Measurements from ENCODE around the gene MME.

Gene MME

DNA sequence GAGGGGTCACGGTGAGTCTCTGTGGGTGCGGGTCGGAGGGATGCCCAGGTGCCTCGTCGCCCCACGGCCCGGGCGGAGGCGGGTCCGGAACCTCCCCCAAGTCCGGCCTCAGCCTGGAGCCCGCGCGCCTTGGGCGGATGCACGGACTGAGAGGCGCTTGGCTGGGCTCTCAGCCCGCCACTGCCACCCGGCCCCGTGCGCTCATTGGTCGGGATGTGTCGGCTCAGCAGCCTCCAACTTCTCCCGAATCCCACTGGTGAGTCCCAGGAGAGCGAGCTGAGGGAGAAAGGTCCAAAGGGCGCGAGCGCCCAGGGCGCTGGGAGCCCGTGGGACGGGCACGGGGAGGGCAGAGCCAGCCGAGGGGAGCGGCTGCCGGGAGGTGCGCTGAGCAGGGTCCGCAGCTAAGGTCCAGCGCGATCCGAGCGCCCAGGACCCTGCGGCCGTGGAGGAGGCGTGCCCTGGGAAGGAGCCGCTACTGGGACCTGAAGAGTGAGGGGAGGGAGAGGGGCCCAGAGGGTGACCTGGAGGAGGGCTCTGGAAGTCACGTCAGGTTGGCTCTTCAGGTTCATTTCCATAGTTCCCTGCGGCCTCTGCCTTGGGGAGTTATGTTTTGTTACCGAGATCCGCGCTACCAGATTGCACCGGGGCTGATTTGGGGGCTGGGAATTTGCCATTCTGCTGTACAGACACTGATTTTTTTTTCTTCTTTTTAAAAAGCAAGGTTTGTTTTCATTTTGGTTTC lies at the start of gene MME:
TSS of gene MME (plus strand) at position 574 of the 742 bp plus-strand sequence. CDS start 3,849 bp downstream, outside the sequence.
- peak in 4 of 58 donors; percentile 4 to 43 (median 18) for DNase-seq

DNA sequence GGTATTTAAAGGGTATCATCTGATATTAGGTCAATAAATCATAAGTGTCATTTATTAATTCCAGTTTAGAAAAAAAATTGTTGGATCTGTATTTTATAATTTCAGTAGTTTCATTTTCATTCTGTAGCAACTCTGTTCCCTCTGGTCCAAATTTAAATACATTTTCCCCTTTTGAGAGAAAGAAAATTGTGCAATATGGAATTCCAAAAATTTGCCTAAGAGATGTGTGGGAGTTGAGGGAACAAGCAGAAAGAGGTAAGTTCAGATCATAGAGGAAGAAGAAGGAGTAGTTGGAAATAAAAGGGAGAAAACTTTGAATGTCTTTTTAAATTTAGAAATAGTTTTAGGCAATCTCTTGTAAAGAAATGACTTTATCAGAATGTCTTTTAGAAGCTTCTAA lies 48.9 kb upstream of the MME start:
- no peak for DNase-seq

DNA sequence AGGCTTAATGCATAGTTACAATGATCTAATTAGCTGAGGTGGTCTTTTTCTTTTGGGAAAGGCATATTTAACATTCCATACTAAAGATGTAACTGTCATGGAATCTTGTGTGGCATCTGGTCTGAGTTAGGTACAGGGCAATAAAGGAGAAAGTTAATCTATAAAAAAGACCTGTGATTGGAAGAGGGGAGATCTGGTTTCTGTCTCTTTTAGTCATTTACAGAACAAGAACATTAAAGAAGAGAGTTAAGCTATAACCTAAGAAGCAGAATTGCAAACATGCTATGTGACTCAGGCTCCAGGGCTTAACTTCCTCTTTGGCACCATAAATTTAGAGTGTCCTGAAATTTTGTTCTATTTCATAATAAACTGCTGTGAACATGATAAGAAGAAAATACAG lies 47.2 kb upstream of the MME start:
- DNase-seq: no peak

DNA sequence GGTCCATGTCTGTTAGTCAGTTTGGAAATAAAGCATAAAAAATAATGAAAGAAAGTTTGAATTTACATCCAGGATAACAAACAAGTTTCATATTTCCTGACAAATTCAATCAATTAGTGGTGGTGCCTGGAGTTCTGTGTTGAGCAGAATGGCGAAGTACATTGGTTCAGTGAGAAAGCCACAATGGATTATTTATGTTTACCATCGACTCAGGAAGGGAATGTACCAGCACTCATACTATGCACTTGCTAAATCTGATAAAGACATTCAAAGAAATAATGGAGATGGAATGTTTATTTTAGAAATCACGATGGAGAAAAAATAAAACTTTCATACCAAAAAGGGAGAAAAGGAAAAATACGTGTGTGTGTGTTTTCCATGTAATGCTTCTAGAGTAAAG lies 45.3 kb upstream of the MME start:
- no peak for DNase-seq

DNA sequence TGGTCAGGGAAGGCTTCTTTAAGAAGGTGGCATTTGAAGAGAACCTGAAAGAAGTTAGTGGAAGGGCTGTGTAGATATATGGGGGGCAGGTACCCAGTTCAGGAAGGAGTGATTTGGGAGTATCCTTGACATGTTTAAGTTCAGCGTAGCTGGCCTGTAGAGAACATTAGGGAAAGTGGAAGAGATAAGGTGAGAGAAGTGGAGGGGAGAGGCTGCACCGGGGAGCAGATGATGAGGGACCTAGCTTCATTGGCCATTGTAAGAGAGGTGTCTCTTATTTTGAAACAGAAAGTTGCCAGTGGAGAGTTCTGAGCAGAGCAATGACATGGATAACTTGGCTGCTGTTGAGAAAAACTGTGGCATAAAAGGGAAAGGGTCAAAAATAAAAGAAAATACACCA lies 44.6 kb upstream of the MME start:
- no peak for DNase-seq

DNA sequence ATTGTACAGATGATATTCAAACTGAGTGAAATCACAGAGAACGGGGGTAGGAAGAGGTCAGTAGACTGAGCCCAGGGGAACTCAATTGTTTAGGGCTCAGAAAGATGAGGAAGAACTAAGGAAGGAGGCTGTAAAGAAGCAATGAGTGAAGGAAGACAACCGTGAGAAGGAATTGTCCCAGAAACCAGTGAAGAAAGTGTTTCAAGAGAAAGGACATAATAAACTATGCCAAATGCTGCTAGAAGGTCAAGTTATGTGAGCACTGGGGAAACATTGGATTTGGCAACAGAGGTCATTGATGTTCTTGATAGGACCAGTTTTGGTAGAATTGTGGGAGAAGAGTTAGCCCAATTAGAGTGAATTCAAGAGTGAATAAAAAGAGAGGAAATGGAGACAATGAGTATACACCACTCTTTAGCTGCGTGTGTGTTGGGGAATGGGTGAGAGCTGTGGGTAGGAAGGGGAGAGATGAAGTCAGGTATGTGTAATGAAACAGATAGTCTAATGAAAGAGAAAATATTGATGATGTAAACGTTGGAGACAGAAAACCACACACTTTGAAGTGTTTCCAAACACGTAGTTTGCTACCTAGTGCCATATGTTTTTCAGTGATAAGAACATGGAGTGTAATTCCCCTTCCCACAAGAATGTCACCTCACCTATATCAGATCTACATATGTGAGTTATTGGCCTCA lies 42.5 kb upstream of the MME start:
- no peak for DNase-seq

DNA sequence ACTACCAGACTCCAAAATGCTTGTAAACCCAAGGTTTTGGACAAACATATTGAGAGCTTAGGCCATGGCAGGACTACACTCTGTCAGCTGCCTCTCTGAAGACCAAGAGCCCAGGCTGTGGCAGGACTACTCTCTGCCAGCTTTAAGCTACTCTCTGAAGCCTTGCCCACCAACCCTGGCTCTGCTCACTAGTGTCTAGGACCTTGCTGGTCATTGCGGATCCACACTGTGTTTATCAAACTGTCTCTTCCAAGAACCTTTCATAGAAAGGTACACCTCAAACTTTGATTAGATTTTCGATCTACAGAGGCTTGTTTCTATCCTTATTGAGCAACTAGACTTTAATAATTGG lies 41.9 kb upstream of the MME start:
- DNase-seq: no peak

DNA sequence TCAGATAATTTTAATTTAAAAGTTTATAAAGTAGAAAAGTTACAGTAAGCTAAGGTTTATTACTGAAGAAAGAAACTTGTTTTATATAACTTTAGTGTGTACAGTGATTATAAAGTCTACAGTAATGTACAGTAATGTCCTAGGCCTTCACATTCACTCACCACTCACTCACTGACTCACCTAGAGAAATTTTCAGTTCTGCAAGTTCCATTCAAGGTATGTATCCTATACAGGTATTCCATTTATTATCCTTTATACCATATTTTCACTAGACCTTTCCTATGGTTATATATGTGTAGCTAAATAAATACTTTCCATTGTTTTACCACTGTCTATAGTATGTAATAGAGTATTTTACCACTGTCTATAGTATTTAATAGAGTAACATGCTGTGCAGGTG lies 33.2 kb upstream of the MME start:
- DNase-seq: no peak

DNA sequence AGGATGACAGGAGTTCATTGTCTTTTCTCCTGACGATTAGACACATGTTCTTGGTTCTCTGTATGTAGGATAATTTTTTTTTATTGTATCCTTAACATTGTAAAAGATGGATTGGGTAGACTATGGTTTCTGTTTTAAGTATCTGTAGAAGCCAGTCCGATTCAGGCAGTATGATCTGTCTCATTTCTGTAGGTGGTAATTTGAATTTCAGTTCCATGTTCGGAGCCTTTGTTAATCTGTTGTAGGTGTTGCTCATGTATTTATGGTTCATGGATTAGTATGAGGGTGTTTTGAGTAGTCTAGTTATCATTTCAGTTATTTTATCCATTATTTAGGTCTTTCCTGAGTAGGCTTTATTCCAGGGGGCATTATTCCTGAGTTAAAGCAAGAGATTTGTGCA lies 32.4 kb upstream of the MME start:
- DNase-seq: no peak

DNA sequence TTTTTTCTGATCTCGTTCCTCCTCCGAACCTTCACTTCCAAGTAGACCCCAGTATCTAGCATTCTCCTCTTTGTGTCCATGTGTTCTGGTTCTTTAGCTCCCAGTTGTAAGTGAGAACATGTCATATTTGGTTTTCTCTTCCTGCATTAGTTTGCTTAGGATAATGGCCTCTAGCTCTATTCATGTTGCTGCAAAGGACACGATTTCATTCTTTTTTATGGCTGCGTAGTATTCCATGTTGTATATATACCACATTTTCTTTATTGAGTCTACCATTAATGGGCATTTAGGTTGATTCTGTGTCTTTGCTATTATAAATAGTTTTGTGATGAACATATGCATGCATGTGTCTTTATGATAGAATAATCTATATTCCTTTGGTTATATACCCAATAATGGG lies 30.2 kb upstream of the MME start:
- no peak for DNase-seq

DNA sequence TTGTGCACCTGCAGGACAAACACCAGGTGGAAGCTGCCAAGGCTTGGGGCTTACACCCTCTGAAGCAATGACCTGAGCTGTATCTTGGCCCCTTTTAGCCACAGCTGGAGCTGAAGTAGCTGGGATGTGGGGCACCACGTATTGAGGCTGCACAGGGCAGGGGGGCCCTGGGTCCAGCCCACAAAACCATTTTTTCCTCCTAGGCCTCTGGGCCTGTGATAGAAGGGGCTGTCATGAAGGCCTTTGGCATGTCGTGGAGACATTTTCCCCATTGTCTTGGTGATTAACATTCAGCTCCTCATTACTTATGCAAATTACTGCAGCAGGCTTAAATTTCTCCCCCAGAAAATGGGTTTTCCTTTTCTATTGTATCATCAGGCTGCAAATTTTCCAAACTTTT lies 27.6 kb upstream of the MME start:
- DNase-seq: no peak

DNA sequence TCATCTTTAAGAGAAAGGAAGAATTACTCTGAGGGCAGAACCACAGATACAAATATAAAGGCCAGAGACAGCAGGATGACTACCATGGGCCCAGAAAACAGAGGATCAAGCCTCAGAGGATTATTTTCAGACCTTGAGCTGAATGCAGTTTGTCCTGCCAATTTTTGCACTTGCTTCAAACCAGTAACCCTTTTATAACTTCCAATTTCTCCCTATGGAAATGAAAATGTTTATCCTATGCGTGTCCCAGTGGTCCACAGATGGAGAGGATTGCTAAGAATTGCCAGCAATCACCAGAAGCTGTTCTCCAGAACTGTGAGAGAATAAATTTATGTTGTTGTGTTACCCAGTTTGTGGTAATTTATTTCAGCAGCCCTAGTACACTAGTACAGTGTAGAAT lies 26.4 kb upstream of the MME start:
- no peak for DNase-seq

DNA sequence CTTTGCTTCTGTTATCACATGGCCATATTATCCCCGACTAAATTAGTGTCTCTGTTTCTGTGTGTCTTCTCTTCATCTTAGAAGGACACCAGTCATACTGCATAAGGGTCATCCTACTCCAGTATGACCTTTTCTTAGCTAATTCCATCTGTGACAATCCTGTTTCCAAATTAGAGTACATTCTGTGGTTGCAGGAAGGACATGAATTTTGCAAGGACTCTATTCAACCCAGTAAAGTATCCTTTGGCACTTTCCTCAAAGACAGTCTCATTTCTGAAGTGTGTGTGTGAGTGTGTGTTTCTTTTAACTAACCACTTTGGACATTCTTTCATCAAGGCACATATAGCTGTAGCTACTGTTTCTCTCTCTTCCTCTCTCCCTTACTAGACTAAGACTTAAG lies 15.2 kb upstream of the MME start:
- DNase-seq: no peak

DNA sequence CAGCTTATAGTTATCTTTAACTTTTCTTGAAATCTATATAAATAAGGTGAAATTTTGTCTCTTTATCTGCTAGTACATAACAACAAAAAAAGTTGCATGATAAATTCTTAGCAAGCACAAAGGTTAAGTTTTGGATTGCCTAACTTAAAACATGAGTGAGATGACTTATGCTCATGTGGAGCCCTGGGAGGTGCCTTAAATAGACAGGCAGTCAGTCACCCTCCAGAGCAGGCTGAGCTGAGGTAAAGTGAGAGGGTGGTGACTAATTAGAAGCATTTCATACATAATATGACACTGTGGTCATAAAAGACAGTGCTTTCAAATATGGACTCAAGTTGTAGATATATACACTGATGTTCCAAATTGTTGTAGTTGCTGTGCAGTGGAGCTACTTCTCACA lies 14.6 kb upstream of the MME start:
- DNase-seq: no peak

DNA sequence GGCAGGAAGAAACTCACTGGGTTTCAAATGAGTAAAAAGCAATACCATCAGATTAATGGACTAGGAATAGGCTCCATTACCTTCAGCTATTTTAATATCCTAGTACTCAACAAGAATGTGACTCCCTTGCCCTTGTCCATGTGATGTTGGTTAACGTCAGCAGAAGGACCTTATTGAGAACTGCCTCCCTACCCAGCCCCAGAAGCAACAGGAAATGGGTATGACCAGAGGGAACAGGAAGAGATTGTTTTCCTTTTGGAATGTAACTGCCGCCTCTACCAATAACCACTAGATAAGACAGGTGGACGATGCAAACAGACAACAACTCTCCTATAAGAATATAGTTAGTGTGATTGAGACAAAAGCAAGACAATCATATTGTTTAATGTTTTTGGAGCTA lies 10.4 kb upstream of the MME start:
- DNase-seq: no peak

DNA sequence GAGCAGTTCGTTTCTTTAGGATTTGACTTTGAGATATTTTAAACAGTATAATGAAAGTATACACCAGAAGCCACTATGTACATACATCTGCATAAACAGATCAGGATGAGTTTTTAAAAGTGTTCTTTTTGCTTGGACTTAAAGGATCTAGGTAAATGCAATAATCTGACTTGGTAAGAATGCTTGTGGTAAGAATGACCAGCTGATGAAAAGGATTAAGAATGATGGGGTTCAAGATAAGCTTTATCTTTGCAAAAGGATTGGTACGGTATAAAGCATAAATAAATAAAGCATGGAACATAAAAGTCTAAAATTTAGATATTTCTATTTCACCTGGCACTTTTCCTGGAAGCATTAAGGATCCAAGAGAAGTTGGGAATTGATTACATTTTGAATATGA lies 9.8 kb upstream of the MME start:
- no peak for DNase-seq

DNA sequence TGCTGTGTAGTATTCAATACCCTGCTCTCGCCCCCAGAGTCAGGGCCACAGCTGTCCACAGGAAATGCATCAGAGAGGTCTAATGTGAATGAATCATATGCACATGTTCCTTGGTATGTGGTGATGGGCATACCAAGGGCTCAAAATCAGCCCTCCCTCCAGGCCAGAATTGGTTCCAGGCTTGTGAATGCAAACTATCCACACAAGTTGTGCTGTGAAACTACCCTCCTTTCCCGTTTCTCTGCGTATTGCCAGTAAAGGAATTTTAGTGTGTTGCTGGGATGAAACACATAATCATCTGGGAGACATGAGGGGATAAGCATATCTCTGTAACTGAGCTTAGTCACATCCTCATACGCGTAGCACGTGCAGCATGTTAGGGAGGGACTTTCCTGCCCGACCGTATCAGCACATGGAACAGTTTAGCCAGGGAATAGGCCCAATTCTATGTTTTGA lies 9.2 kb upstream of the MME start:
- DNase-seq: no peak

DNA sequence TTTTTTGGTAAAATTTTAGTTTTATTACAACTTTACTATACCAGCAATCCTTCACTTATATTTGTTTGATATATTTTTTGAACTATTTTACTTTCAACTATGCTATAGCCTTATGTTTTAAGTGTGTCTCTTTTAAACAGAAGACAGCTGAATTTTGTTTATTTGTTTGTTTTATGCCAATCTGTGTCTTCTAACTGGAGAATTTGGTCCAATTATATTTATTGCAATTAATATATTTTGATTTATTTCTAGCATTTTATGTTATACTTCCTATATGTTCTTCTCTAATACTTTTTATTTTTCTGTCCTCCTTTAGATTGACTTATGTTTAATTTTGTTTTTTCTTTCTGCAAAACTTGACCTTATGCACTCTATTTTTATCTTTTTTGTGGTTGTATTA lies 4.9 kb upstream of the MME start:
- DNase-seq: no peak

DNA sequence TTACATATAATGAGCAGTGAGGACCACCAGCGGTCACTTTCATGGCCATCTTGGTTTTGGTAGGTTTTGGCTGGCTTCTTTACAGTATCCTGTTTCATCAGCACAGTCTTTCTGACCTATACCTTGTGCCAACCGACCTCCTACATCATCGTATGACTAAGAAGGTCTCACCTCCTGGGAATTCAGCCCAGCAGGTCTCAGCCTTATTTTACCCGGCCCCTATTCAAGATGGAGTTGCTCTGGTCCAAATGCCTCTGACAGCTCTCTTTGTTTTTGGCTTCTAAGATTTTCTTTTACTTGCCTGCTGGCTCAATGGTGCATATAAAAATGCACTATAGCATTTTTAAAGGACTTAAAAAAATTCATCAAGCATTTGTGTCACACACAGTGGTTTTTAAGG lies 3.2 kb upstream of the MME start:
- DNase-seq: no peak

DNA sequence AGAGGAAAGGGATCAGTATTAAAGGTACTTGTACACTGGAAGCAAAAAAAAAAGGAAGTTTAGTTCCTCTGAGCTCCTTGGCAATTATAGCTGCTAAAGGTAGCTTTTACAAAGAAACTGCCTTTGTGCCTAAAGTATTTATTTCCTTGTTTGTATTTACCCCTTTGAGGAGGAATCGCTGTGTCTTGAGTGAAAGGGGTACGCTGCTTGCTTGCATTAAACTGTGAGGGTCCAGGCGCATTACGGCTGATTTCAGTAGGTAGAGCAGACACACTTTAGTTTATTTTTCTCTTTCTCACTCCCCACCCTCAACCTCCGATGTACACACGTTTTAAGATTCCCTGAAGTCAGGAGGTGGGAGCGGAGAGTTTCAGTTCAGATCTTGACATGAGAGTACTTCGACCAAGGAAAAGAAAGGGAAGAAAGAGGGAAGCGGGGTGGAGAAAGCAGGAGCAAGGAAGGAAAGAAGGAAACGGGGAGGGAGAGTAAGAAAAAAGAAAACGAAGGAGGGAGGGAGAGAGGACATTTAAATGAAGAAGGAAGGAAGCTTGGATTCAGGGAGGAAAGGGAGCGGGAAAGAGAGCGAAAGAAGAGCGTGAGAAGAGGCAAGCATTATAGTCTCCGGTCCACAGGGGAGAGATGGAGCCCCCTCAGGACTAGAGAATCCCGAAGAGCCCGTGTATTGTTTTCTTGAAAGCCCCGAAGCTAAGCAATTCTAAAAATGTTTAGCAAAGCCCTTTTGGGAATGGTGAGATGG lies 1.2 kb upstream of the MME start:
- DNase-seq: no peak

DNA sequence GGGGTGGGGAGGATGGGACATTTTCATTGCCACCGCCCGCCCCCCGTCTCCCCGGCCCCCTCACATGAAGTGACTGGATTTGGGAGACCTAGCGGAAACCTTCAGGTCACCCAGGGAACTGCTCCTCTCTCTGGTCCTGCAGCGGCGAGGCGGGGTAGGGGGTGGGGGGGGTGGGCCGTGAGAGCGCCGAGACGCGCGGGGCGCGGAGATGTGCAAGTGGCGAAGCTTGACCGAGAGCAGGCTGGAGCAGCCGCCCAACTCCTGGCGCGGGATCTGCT lies 712 bp upstream of the MME start:
- peak in 1 of 58 donors; percentile 7 for DNase-seq

DNA sequence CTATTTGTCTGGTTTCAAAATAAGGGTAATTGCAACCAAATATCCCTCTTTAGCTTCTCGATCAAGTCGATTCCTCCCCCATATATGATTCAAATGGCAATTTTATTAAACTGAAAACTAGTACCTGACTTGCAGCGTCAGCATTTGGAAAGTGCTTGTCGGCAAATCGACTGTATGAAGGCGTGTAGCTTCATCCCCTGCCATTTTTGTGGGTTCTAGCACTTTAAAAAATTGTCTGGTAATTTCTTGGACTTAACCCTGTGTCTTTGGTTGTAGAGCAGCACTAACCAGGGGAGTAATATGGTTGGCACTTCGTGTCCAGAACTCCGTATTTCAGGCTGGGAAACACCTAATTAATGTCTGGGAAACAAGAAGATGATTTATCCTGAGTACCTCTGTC lies 573 bp downstream of the MME start:
- DNase-seq: no peak

Data from anterior cingulate cortex (tissue), 58 donors.